CD14-positive monocyte (primary cell): ENCODE measurements around the gene SPACDR. TPM values are rescaled to one million over a fixed set of nuclear protein-coding genes. Genes with fewer than 3 reads are reported as not detected.

Experiments used
- DNase-seq, 3 donors: peaks; one replicate each; pipeline ENCODE4 v3.0.0-alpha.2; 2011 to 2022
- H2AFZ ChIP-seq: 2 replicates; pipeline ENCODE4 v1.6.0; 2012; ENCODE audit warnings: mild to moderate bottlenecking, low read depth, low read length, inconsistent platforms; ENCODE audit not compliant: insufficient read depth, poor library complexity, severe bottlenecking
- H3K27ac ChIP-seq, 2 donors: 1 replicate in 1 of 2; 2 replicates in 1 of 2; pipeline ENCODE4 v1.5.1; 2012 to 2013; ENCODE audit warnings: low read length in 2 of 2, control low read depth in 1 of 2, inconsistent platforms in 1 of 2, low read depth in 1 of 2, mild to moderate bottlenecking in 1 of 2
- H3K27me3 ChIP-seq, 2 donors: one replicate each; pipeline versions ENCODE4 v1.6.0 to v1.6.1; 2011 to 2013; ENCODE audit warnings: low read length in 2 of 2; ENCODE audit not compliant: control insufficient read depth in 2 of 2, insufficient read depth in 2 of 2
- H3K36me3 ChIP-seq, 2 donors: replicated peaks in 1 of 2; 1 replicate in 1 of 2; 2 replicates in 1 of 2; pipeline versions ENCODE4 v1.5.1 to v1.6.1; 2012 to 2013; ENCODE audit warnings: low read length in 2 of 2, control low read depth in 1 of 2, inconsistent platforms in 1 of 2, mild to moderate bottlenecking in 1 of 2; ENCODE audit not compliant: insufficient read depth in 2 of 2, control insufficient read depth in 1 of 2
- H3K4me1 ChIP-seq, 2 donors: 1 replicate in 1 of 2; 2 replicates in 1 of 2; pipeline versions ENCODE4 v1.5.1 to v1.6.1; 2012 to 2013; ENCODE audit warnings: low read length in 2 of 2, control low read depth in 1 of 2, inconsistent platforms in 1 of 2, mild to moderate bottlenecking in 1 of 2, moderate library complexity in 1 of 2; ENCODE audit not compliant: insufficient read depth in 2 of 2, control insufficient read depth in 1 of 2
- H3K4me2 ChIP-seq: replicated peaks from 2 replicates; pipeline ENCODE3; 2012; ENCODE audit warnings: low read length, moderate library complexity, mild to moderate bottlenecking; ENCODE audit not compliant: poor library complexity, severe bottlenecking; ENCODE audit errors: extremely low read depth
- H3K4me3 ChIP-seq, 3 experiments: fragments of 200-600 bp in 1 of 3; sonication (generic) in 1 of 3; replicated peaks in 1 of 3; 1 replicate in 2 of 3; 2 replicates in 1 of 3; pipeline ENCODE4 v1.5.1; 2011 to 2013; ENCODE audit warnings: low read length in 3 of 3, mild to moderate bottlenecking in 3 of 3, control low read depth in 2 of 3, low read depth in 2 of 3, inconsistent platforms in 1 of 3, moderate library complexity in 1 of 3
- H3K79me2 ChIP-seq: 2 replicates; pipeline ENCODE4 v1.6.0; 2012; ENCODE audit warnings: mild to moderate bottlenecking, control low read depth, inconsistent platforms, low read length, moderate library complexity; ENCODE audit not compliant: insufficient read depth
- H3K9ac ChIP-seq: 2 replicates; pipeline ENCODE4 v1.6.0; 2017; ENCODE audit warnings: low read length, mild to moderate bottlenecking; ENCODE audit not compliant: insufficient read depth, poor library complexity, severe bottlenecking
- H3K9me3 ChIP-seq, 2 donors: replicated peaks in 1 of 2; 1 replicate in 1 of 2; 2 replicates in 1 of 2; pipeline versions ENCODE4 v1.5.1 to v1.6.1; 2012 to 2013; ENCODE audit warnings: low read length in 2 of 2, control low read depth in 1 of 2; ENCODE audit not compliant: control insufficient read depth in 1 of 2, insufficient read depth in 1 of 2
- H4K20me1 ChIP-seq: 2 replicates; pipeline ENCODE4 v1.6.0; 2012; ENCODE audit warnings: mild to moderate bottlenecking, low read length, control low read depth, moderate library complexity; ENCODE audit not compliant: insufficient read depth
- H3K27ac Mint-ChIP-seq, 7 donors: one replicate each; pipeline ENCODE4 v1.8.0; 2020; ENCODE audit warnings: mild to moderate bottlenecking in 7 of 7, mixed read lengths in 7 of 7, moderate library complexity in 6 of 7, inconsistent platforms in 2 of 7
- H3K27me3 Mint-ChIP-seq, 3 donors: one replicate each; pipeline ENCODE4 v1.8.0; 2021 to 2022; ENCODE audit warnings: low read depth in 3 of 3, mild to moderate bottlenecking in 3 of 3, mixed read lengths in 3 of 3, moderate library complexity in 3 of 3, inconsistent platforms in 1 of 3
- H3K36me3 Mint-ChIP-seq, 2 donors: one replicate each; pipeline ENCODE4 v1.8.0; 2020; ENCODE audit warnings: mixed read lengths in 2 of 2, inconsistent platforms in 1 of 2, mild to moderate bottlenecking in 1 of 2
- H3K4me1 Mint-ChIP-seq: one replicate; pipeline ENCODE4 v1.8.0; 2020; ENCODE audit warnings: mild to moderate bottlenecking, mixed read lengths
- H3K4me3 Mint-ChIP-seq, 2 donors: one replicate each; pipeline ENCODE4 v1.8.0; 2020; ENCODE audit warnings: mild to moderate bottlenecking in 2 of 2, mixed read lengths in 2 of 2, moderate library complexity in 1 of 2
- H3K9me3 Mint-ChIP-seq, 7 donors: one replicate each; pipeline ENCODE4 v1.8.0; 2020 to 2022; ENCODE audit warnings: mixed read lengths in 7 of 7, mild to moderate bottlenecking in 6 of 7, moderate library complexity in 6 of 7, inconsistent platforms in 2 of 7
- WGBS: methylation state at CpG from one replicate; pipeline ENCODE4 v1.1.5; 2013; ENCODE audit warnings: missing lambda C conversion rate; ENCODE audit not compliant: insufficient coverage; 5-methylcytosine and 5-hydroxymethylcytosine counted together
- intact Hi-C, 2 donors: fragments of 100-400 bp; cut with micrococcal nuclease; formaldehyde crosslinking; loops; one replicate each; pipeline versions ENCODE4 v1.15.0 to v1.15.1; 2023
- polyA plus RNA-seq, 3 donors: library from polyadenylated mRNA; depleted of rRNA in 1 of 3; unstranded in 2 of 3; stranded (reverse) in 1 of 3; fragments of 300-500 nt in 2 of 3; fragments of >200 nt in 1 of 3; fragmentation: Illumina TruSeq in 2 of 3; gene quantifications; 1 replicate in 2 of 3; 2 replicates in 1 of 3; pipeline ENCODE4 v1.2.3, GENCODE V29; 2012 to 2021
- TF ChIP-seq, protein P1 (sequence below): fragments of 200-600 bp; IDR thresholded peaks from one replicate; pipeline ENCODE4 v1.8.0; 2022; ENCODE audit warnings: antibody characterized with exemption, mild to moderate bottlenecking

SPACDR gene
- polyA plus RNA-seq, 3 donors: 0.40 to 2.5 TPM; not detected in 1

DNA sequence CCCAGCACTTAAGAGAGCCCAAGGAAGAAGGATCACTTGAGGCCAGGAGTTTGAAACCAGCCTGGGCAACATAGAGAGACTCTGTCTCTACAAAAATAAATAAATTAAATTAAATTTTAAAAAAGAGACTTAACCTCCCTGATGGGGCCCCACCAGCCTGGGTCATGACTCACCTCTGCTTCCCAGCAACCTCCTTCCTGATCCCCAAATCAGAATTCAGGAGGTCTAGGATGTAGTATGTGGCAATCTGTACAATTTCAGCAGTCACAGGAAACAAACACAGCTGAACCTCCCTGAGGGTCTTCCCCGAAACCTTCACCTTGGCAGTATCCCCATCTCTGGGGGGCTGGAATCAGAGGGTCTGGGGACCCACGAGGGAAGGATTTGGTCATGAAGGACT lies 18.0 kb downstream of the SPACDR start:
- intact Hi-C loops: no loop called here
- Mint-ChIP-seq H3K27ac (peak overlapping the region in 4 of 7 donors; percentile 25 to 83 (median 36)), H3K4me1 (peaks cover 46% of the 10 kb centered on the region), H3K36me3 (peaks cover 0 to 2% of the 10 kb centered on the region in 2 donors), H3K4me3 (no peak overlapping the region), H3K9me3 (peaks cover 0 to 2% (median 0%) of the 10 kb centered on the region in 7 donors), H3K27me3 (peaks cover 0 to 1% (median 0%) of the 10 kb centered on the region in 3 donors)
- Histone ChIP-seq H4K20me1 (no peaks in the 10 kb centered on the region), H3K79me2 (no peaks in the 10 kb centered on the region), H3K4me1 (peaks cover 33 to 41% of the 10 kb centered on the region in 2 donors), H2AFZ (no peak overlapping the region), H3K27me3 (no peaks in the 10 kb centered on the region), H3K9ac (no peak overlapping the region), H3K4me3 (no peak overlapping the region), H3K4me2 (no peak overlapping the region), H3K9me3 (no peaks in the 10 kb centered on the region), H3K27ac (no peak overlapping the region), H3K36me3 (no peaks in the 10 kb centered on the region)
- 43% methylated on average over 1 of the region's 2 CpGs for WGBS
- DNase-seq: no peak
- TF ChIP-seq, protein P1, sequence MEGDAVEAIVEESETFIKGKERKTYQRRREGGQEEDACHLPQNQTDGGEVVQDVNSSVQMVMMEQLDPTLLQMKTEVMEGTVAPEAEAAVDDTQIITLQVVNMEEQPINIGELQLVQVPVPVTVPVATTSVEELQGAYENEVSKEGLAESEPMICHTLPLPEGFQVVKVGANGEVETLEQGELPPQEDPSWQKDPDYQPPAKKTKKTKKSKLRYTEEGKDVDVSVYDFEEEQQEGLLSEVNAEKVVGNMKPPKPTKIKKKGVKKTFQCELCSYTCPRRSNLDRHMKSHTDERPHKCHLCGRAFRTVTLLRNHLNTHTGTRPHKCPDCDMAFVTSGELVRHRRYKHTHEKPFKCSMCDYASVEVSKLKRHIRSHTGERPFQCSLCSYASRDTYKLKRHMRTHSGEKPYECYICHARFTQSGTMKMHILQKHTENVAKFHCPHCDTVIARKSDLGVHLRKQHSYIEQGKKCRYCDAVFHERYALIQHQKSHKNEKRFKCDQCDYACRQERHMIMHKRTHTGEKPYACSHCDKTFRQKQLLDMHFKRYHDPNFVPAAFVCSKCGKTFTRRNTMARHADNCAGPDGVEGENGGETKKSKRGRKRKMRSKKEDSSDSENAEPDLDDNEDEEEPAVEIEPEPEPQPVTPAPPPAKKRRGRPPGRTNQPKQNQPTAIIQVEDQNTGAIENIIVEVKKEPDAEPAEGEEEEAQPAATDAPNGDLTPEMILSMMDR: no peak

DNA sequence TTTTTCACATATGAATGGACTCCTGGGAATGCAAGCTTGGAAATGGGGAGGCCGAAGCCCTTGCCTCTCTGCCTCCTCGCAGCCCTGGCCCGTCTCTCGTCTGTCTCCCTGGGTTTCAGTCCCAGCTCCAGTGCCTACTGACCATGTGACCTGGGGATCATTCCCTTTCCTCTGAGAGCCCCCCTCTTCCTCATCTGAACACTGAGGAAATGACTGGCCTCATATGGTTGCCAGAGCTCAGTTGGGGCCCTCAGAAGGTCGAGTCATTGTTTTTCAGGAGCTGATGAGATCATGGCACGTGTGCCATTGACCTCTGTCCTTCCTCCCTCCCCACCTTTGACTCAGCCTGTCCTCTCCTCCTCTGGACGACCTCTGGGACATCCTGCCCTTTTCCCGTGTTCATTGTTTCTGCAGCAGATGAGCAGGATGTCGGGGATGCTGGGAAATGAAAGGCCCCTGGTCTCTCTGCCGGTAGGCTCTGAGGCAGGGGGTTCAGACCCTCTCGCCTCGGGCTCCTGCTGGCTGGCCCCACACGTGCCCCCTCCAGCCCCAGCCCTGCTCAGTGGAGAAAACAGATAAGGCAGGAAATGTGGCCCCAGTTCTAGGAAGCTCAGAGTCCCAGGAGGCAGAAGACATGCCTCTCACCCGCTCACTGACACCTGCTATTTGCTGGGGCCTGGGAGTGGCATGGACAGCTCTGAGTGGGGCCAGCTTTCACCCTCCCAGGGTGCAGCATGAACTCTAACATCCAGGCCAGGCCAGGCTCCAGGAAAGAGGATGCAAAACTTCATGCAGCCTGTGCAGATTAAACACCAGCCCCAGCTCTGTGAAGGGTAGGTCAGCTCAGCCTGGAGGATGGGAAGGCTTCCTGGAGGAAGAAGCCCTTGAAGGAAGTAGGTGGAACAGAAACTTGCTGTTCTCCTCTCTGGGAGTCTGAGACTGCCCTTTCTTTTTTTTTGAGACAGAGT lies 19.5 kb downstream of the SPACDR start:
- Histone ChIP-seq H2AFZ (peak overlapping the region; percentile 3), H4K20me1 (no peaks in the 10 kb centered on the region), H3K79me2 (no peaks in the 10 kb centered on the region), H3K4me3 (no peak overlapping the region), H3K27me3 (no peaks in the 10 kb centered on the region), H3K4me1 (peaks cover 23 to 31% of the 10 kb centered on the region in 2 donors), H3K9ac (no peak overlapping the region), H3K4me2 (peak overlapping the region; percentile 23), H3K36me3 (no peaks in the 10 kb centered on the region), H3K9me3 (no peaks in the 10 kb centered on the region), H3K27ac (peak overlapping the region; percentile 25 to 53)
- peak overlapping the region; percentile 12 to 33 for H3K4me3 Mint-ChIP-seq
- 38% methylated on average over 8 of the region's 14 CpGs for WGBS
- peaks cover 0 to 2% (median 0%) of the 10 kb centered on the region in 7 donors for H3K9me3 Mint-ChIP-seq
- peak overlapping the region; percentile 76 to 95 (median 89) for H3K27ac Mint-ChIP-seq
- intact Hi-C loops: loop anchor here in 1 of 2 donors (2.0 kb wide), 1 partner anchor 16 kb away; the partner anchor contains the start of genes MEPCE and ZCWPW1
- H3K27me3 Mint-ChIP-seq: peaks cover 0 to 1% (median 0%) of the 10 kb centered on the region in 3 donors
- TF ChIP-seq, protein P1: no peak
- peaks cover 37% of the 10 kb centered on the region for H3K4me1 Mint-ChIP-seq
- H3K36me3 Mint-ChIP-seq: peaks cover 0 to 2% of the 10 kb centered on the region in 2 donors
- peak; percentile 81 to 92 (median 85) for DNase-seq
